ENCODE data around the gene SLC35A3. TPM values are rescaled to one million over a fixed set of nuclear protein-coding genes. Genes with fewer than 3 reads are reported as not detected.
"Not testable (repeated sequence)": the region's sequence is repeated elsewhere in the genome, so short reads cannot be mapped to it uniquely, and the experiment has no call there.

Gene SLC35A3
- total and polyA plus RNA-seq, 2 of the 4 experiments (the other 2 are of a cell fraction): 9.6 to 13.6 TPM

- H2AK9ac ChIP-seq (replicated peaks; ENCODE audit: low read depth, low read length, poor library complexity); H4K20me1 ChIP-seq (ENCODE audit: insufficient read depth, low read length); H4K91ac ChIP-seq (ENCODE audit: insufficient read depth, low read depth, low read length); H4K5ac ChIP-seq (ENCODE audit: low read depth, low read length); H3K4me2 ChIP-seq (ENCODE audit: low read depth, low read length); dilution Hi-C loops (cut with HindIII; ENCODE audit: low sequenced_read_pairs, unreplicated experiment); H2BK120ac ChIP-seq (ENCODE audit: low read depth, low read length); H3K23ac ChIP-seq (ENCODE audit: low read depth, low read length); ATAC-seq (ENCODE audit: low read depth); H3K14ac ChIP-seq (replicated peaks; ENCODE audit: low read depth, low read length); H3K18ac ChIP-seq (ENCODE audit: low read depth, low read length); H2AK5ac ChIP-seq (ENCODE audit: low read depth, low read length); H3K56ac ChIP-seq (ENCODE audit: extremely low read depth, insufficient read depth, low read length); H3K4ac ChIP-seq (ENCODE audit: low read depth, low read length); H3K4me3 ChIP-seq (ENCODE audit: insufficient read depth, low read depth, low read length); H2AFZ ChIP-seq (replicated peaks; ENCODE audit: low read length, poor library complexity); H3K9me3 ChIP-seq (ENCODE audit: control insufficient read depth, insufficient read depth, low read length); BruUV-seq (replicated peaks); H3K36me3 ChIP-seq (ENCODE audit: control insufficient read depth, insufficient read depth, low read length); H2BK15ac ChIP-seq (ENCODE audit: low read depth, low read length); intact Hi-C loops (cut with micrococcal nuclease); DNase-seq; H4K8ac ChIP-seq (ENCODE audit: low read depth in 2 of 2, low read length in 2 of 2); H3K9me1 ChIP-seq (ENCODE audit: insufficient read depth, low read length); H3K9ac ChIP-seq (ENCODE audit: low read depth, low read length); POLR2A ChIA-PET (ENCODE audit: unreplicated experiment); H3K4me1 ChIP-seq (ENCODE audit: control insufficient read depth, insufficient read depth, low read length); H3K27ac ChIP-seq (ENCODE audit: insufficient read depth, low read length); H2BK5ac ChIP-seq (ENCODE audit: low read depth, low read length, poor library complexity, severe bottlenecking); in situ Hi-C loops (cut with MboI; ENCODE audit: low sequenced_read_pairs); H2BK20ac ChIP-seq (ENCODE audit: low read depth, low read length); H3K79me1 ChIP-seq (ENCODE audit: low read depth in 1 of 2, low read length in 2 of 2); H3K27me3 ChIP-seq (ENCODE audit: control insufficient read depth, insufficient read depth, low read length): not testable (repeated sequence)
- WGBS, 2 experiments (ENCODE audit: extremely low coverage in 2 of 2, insufficient read length in 1 of 2): 11% methylated on average over 1 of the region's 7 CpGs; no CpG with 5 or more reads in 1 of the 2 experiments
- CTCF ChIA-PET: interaction anchor here (0.7 kb wide), 2 partner anchors 90 to 151 kb away, joined by 3 to 5 read pairs; no protein-coding TSS in a partner anchor
These were observed 10.5 kb upstream of the SLC35A3 start for GRCh38 chr1:99959189-99959705.

DNA sequence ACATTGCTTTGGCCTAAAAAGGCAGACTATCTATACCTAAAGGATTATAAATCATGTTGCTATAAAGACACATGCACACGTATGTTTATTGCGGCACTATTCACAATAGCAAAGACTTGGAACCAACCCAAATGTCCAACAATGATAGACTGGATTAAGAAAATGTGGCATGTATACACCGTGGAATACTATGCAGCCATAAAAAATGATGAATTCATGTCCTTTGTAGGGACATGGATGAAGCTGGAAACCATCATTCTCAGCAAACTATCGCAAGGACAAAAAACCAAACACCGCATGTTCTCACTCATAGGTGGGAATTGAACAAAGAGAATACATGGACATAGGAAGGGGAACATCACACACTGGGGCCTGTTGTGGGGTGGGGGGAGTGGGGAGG, 9.5 kb upstream of the SLC35A3 start:
- H4K91ac ChIP-seq (ENCODE audit: insufficient read depth, low read depth, low read length); H3K4ac ChIP-seq (ENCODE audit: low read depth, low read length); H3K56ac ChIP-seq (ENCODE audit: extremely low read depth, insufficient read depth, low read length); H3K27ac ChIP-seq (ENCODE audit: insufficient read depth, low read length); H2BK5ac ChIP-seq (ENCODE audit: low read depth, low read length, poor library complexity, severe bottlenecking); POLR2A ChIA-PET (ENCODE audit: unreplicated experiment); ATAC-seq (ENCODE audit: low read depth); CTCF ChIA-PET; H3K9me3 ChIP-seq (ENCODE audit: control insufficient read depth, insufficient read depth, low read length); H3K23ac ChIP-seq (ENCODE audit: low read depth, low read length); H3K79me1 ChIP-seq (ENCODE audit: low read depth in 1 of 2, low read length in 2 of 2); in situ Hi-C loops (cut with MboI; ENCODE audit: low sequenced_read_pairs); H2BK120ac ChIP-seq (ENCODE audit: low read depth, low read length); H2BK15ac ChIP-seq (ENCODE audit: low read depth, low read length); H3K4me3 ChIP-seq (ENCODE audit: insufficient read depth, low read depth, low read length); H2AK9ac ChIP-seq (replicated peaks; ENCODE audit: low read depth, low read length, poor library complexity); BruUV-seq (replicated peaks); H2BK20ac ChIP-seq (ENCODE audit: low read depth, low read length); intact Hi-C loops (cut with micrococcal nuclease); H4K20me1 ChIP-seq (ENCODE audit: insufficient read depth, low read length); H2AK5ac ChIP-seq (ENCODE audit: low read depth, low read length); H3K36me3 ChIP-seq (ENCODE audit: control insufficient read depth, insufficient read depth, low read length); dilution Hi-C loops (cut with HindIII; ENCODE audit: low sequenced_read_pairs, unreplicated experiment); H3K9ac ChIP-seq (ENCODE audit: low read depth, low read length); H2AFZ ChIP-seq (replicated peaks; ENCODE audit: low read length, poor library complexity); H3K4me2 ChIP-seq (ENCODE audit: low read depth, low read length); H4K8ac ChIP-seq (ENCODE audit: low read depth in 2 of 2, low read length in 2 of 2); H3K27me3 ChIP-seq (ENCODE audit: control insufficient read depth, insufficient read depth, low read length); H3K14ac ChIP-seq (replicated peaks; ENCODE audit: low read depth, low read length); DNase-seq; H3K4me1 ChIP-seq (ENCODE audit: control insufficient read depth, insufficient read depth, low read length); H4K5ac ChIP-seq (ENCODE audit: low read depth, low read length); H3K9me1 ChIP-seq (ENCODE audit: insufficient read depth, low read length); H3K18ac ChIP-seq (ENCODE audit: low read depth, low read length): not testable (repeated sequence)
- no CpG with 5 or more reads among the region's 5 CpGs for WGBS, 2 experiments (ENCODE audit: extremely low coverage in 2 of 2, insufficient read length in 1 of 2)
